Measurements from ENCODE around the gene USP5.

The USP5 gene

DNA sequence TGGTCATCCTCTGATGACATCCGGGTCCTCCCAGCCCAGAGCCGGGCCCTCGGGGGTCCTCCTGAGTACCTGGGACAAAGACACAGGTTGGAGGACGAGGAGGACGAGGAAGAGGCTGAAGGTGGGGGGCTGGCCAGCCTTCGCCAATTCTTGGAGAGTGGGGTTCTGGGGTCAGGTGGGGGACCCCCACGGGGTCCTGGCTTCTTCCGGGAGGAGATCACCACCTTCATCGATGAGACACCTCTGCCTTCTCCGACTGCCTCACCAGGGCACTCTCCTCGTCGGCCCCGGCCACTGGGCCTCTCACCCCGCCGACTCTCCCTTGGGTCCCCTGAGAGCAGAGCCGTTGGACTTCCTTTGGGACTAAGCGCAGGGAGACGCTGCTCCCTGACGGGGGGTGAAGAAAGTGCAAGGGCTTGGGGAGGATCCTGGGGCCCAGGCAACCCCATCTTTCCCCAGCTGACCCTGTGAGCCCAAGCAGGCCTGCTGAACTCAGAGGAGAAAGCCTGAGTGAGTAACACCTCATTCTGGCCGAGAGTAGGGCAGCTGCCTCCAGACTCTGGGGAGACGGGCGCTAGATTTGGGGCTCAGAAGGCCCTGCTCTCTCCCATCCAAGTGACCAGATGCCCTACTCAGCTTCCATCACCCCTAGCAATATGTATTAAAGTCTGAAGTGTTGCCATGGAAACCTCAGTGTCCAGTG lies 25.1 kb upstream of the USP5 start:
- no peak for DNase-seq

DNA sequence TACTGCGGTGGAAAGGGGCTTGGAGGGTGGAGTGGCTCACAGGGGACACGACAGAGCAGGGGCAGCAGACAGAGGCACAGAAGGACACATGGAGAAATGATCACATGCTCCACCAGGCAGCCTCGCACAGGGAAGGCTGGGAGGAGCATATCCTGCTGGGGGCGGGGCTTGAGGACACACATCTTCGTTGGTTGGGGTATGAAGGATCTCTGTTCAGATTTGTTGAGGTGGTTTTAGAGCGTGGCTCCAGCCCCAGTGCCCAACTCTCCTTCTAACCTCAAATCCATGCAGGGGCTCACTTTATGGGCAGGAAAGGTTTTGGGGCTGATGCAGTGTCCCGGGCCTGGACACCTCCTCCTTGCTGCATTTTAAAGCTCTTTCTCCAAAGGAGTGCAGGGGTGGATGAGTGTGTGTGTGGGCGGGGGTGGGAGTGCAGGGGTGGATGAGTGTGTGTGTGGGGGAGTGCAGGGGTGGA lies 24.5 kb upstream of the USP5 start:
- DNase-seq: peak; percentile 42

DNA sequence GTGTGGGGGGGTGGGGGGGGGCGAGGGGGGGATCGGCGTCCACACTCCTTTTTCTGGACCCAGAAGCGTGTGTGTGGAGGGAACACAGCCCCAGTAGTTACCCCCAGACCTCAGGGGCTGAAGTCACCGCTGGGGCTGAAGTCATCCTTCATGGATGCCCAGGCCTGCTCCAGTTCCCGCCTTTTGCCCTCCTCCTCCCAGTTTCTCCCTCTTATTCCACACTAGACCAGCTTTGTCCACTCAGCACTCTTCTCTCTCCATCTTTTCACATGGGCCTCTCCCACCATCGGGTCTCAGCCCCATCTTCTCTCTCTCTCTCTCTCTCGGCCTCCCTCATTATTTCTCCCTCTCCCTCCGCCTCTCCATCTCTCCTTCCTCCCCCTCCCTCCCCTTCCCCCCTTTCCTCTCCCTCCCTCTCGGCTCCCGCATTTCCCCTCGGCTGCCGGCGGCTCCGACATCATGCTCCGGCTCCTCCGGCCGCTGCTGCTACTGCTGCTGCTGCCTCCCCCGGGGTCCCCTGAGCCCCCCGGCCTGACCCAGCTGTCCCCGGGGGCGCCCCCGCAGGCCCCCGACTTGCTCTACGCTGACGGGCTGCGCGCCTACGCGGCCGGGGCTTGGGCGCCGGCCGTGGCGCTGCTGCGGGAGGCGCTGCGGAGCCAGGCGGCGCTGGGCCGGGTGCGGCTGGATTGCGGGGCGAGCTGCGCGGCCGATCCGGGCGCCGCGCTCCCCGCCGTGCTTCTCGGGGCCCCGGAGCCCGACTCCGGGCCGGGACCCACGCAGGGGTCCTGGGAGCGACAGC lies 23.8 kb upstream of the USP5 start, which contains the start of gene P3H3:
P3H3 (plus strand) TSS at position 426 of the 799 bp plus-strand sequence; CDS start at position 460, 34 bp downstream.
- no peak for DNase-seq

DNA sequence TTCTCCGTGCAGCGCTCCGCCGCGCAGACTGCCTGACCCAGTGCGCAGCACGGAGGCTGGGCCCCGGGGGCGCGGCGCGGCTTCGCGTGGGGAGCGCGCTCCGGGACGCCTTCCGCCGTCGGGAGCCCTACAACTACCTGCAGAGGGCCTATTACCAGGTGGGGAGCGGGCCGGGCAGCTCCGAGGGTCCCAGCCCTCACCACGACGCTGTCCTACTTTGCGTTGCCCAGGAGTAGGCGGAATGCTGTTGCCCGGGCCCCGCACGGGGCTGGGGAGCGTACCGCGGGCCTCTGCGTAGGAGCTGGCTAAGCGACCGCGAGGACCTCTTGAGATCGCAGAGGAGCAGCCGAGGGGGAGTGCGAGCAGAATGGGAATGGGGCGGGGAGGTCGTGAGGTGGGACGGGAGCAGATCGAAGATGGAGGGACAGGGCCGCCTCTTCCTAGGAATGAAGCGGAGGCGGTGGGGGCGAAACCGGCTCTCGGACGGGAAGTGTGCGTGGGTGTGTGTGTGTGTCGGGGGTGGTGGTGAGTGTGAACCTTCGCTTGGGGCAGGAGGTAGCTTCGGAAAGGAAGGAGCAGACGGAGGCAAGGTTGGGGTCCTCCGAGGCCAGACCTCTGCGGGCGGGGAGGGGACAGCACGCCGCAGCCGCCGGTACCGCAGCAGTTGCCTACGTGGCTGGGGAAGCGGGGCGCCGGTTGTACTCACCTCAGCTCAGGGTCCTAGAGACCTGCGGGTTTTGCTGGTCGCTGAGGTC lies 23.0 kb upstream of the USP5 start:
- DNase-seq: peak; percentile 36

DNA sequence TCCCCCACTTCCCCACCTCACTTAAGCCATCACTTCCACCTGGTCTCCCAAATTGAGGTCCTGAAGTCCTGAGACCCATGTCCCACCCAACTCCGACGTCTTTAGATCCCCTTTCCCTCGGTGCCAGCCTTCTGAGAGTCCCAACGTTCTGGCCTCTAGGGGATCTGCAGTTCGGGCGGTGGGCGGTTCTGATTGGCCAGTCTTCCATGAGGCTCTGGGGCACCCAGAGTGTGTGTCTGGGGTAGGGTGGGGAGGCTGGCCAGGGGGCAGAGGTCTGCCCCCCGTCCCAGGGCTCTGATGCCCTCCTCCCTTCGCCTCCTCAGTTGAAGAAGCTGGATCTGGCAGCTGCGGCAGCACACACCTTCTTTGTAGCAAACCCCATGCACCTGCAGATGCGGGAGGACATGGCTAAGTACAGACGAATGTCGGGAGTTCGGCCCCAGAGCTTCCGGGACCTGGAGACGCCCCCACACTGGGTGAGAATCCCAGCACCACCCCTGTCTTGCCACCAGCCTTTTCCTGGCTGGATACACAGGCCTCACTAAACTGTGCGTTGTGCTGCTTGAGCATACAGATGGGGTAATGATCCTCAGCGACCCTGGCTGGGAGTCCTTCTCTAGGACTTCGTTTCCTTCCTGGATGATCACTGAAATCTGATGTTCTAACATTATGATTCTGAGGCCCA lies 22.3 kb upstream of the USP5 start:
- no peak for DNase-seq

DNA sequence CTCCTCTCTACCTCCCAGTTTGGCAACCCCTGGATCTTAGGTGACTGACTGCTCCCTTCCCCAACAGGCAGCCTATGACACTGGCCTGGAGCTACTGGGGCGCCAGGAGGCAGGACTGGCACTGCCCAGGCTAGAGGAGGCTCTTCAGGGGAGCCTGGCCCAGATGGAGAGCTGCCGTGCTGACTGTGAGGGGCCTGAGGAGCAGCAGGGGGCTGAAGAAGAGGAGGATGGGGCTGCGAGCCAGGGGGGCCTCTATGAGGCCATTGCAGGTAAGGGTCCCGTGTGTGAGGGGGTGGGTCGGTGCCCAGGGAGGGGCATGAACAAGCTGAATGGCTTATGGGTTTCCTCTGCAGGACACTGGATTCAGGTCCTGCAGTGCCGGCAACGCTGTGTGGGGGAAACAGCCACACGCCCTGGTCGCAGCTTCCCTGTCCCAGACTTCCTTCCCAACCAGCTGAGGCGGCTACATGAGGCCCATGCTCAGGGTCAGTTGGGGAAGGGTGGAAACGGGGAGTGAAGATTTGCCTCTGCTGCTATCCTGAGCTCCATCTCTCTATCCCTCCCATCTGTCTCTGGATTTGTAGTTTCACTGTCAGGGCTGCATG lies 21.6 kb upstream of the USP5 start:
- DNase-seq: no peak

DNA sequence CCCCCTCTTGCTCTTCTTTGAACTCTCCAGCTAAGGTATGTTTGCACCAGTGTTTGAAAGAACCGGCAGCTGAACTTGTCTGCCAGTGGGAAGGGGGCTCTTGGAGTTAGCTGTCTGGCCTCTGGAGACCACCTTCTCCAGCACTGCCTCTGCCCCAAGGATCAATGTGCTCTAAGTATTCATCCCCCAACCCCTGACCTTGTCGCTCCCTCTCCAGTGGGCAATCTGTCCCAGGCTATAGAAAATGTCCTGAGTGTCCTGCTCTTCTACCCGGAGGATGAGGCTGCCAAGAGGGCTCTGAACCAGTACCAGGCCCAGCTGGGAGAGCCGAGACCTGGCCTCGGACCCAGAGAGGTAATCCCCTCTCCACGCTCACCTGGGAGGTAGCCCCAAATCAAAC lies 21.0 kb upstream of the USP5 start:
- DNase-seq: no peak

GRCh38 chr12:6831450-6831995 lies 20.4 kb upstream of the USP5 start:
- no peak for DNase-seq

DNA sequence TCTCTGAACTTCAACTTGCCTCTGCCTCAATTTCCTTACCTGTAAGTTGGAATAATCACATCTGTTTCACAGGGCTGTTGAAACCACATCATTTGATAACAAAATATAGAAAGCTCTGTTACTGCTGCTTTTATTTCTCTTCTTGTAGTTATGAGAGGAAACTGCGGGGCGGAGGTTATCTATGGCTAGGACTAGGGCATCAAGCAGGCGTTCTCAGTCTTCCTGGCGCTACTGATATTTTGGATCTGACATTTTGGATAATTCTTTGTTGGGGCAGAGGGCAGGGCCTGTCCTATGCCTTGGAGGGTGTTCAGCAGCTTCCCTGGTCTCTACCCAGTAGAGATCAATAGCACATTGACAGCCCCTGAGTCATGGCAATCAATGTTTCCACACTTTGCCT lies 19.8 kb upstream of the USP5 start:
- DNase-seq: no peak

DNA sequence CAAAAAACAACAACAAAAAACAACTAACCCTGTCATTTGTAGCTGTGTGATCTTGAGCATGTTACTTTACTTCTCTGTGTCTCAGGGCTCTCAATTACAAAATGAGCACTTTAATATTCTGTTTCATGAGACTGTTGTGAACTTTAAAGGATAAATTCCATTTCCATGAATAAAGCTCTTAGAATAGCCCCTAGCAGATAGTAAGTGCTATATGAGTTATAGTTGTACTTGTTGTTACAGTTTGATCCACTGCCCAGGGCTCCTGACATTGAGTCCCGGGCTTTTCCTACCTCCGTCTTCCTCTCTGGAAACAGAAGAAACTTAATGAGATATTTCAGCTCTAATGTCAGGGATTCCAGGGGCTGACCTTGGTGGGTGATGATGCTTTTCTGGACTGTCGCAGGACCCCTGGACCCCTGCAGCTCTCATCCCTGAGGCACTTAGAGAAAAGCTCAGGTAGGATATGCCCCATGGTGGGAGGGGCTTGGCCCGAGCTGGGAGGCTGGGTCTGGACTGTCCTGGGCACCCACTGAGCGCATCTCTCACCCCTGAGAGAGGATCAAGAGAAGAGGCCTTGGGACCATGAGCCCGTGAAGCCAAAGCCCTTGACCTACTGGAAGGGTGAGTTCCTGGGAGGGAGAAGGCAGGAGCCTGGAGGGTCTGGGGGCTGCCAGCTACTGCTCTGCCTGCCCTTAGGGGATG lies 18.6 kb upstream of the USP5 start:
- no peak for DNase-seq

DNA sequence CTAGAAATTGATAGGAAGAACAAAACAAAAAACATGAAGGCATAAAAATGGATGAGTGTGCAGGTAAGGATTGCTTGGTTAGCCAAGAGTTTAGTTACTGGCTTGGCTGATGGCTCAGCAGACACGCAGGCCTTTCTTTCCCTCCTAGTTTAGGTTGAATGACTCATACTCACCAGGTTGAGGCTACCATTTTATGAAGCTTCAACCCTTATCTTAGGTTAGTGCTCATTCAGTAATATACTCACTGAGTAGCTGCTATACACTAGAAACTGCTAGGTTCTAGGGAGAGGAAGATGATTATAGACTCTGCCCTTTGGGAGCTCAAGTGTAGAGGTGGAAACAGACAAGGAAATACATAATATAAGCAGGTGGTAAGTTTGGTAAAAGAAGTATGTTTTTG lies 17.7 kb upstream of the USP5 start:
- no peak for DNase-seq

GRCh38 chr12:6834873-6835272 lies 17.1 kb upstream of the USP5 start:
- DNase-seq: no peak

DNA sequence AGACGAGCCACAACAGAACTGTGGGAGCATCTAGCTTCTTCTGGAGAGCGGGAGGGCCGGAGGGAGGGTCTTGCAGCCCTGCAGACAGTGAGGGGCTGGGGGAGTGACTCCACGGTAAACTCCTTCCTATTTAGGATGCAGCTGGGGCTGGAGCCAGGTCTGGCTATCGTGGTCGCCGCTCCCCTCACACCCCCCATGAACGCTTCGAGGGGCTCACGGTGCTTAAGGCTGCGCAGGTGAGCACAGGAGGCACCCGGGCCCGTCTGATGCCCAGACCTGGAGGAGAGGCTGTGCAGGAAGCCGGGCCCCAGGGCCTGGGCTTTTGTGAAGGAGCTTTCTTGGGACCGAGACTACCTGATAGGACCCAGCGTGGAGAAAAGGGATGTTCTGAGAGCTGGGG lies 15.1 kb upstream of the USP5 start:
- no peak for DNase-seq

DNA sequence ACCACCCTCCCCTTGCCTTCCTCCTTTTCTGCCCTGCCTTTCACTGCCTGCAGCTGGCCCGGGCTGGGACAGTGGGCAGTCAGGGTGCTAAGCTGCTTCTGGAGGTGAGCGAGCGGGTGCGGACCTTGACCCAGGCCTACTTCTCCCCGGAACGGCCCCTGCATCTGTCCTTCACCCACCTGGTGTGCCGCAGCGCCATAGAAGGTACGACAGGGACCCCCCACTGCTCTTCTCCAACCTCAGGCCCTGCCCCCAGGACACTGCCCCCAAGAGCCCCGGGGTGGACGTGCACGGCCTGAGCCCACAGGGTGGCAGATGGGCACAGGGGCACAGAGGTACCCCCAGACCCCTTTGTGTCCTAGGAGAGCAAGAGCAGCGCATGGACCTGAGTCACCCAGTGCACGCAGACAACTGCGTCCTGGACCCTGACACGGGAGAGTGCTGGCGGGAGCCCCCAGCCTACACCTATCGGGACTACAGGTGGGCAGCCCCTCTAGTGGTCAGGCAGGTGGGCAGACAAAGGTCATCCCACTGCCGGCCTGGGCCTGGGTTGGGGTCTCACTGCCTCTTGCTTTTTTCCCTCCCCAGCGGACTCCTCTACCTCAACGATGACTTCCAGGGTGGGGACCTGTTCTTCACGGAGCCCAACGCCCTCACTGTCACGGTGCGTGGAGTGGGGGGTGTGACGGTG lies 14.4 kb upstream of the USP5 start:
- DNase-seq: no peak

DNA sequence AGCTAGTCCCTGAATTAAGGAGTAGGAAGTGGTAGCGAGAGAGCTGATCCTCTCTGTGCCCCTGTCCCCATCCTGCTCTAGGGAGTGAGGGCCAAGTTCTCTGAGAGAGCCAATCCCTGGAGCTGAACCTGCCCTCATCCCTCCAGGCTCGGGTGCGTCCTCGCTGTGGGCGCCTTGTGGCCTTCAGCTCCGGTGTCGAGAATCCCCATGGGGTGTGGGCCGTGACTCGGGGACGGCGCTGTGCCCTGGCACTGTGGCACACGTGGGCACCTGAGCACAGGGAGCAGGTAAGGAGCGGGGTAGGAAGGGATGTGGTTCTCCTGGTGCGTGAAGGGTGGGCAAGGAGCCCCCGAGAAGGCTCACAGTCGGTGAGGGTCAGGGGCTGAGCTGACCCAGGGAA lies 13.1 kb upstream of the USP5 start:
- DNase-seq: no peak

GRCh38 chr12:6839482-6840201 lies 12.3 kb upstream of the USP5 start:
- no peak for DNase-seq

DNA sequence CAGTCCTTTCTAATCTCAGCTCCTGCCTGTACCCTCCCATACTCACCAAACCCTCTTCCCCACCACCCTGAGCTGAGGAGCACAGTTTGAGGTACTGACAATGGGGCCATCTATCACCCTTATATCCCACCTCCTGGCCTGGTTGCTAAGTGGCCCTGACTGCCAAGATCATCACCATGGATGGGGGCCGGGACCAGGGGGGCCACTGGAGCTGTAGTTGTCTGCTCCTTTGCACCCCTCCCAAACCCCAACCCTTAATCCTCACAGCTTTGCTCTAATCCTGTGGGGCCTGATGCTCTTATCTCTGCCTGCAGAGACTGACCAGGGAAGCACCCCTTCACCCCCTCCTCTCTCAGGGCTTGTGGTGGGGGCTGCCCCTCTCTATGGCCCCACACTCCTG lies 11.6 kb upstream of the USP5 start:
- no peak for DNase-seq

DNA sequence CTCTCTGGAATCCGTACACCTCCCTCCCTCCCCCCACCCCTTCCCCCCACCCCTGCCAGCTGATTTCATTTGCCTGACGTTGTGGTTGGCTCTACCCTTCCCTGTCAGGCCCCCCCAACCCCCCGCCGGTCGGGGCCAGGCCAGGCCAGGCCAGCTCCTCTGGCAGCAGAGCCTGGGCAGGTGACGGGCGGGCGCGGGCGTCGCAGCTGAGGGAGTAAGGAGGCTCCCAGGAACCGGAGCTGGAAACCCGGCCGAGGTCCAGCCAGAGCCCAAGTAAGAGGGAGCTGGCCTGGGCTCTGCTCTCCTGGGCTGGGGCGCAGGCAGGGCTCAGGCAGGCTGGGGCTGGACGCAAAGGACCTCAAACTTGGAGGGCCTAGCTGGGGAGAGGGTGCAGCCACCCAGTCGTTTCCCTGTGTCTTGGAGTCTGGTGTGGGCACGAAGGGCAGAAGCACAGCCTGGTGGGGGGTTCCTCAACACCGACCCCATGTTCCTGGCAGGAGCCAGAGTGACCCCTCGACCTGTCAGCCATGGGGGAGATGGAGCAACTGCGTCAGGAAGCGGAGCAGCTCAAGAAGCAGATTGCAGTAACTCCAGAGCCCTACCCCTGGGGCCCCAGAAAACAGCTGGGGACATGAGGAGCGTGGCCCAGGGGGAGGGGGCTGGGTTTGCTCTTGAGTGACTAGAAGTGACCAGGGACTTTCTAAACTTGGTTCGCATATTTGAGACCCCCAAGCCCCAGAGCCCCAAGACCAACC lies 11.0 kb upstream of the USP5 start, which contains the start of gene GNB3:
GNB3 (plus strand) TSS at position 165 of the 755 bp plus-strand sequence; CDS start at position 528, 363 bp downstream.
- no peak for DNase-seq

GRCh38 chr12:6842075-6842474 lies 9.9 kb upstream of the USP5 start:
- DNase-seq: no peak

All from activated T-cell treated with anti-CD3 and anti-CD28 coated beads for 4 hours (primary cell).